Measurements from ENCODE around the gene KCND3.
"Not testable (repeated sequence)": the region's sequence is repeated elsewhere in the genome, so short reads cannot be mapped to it uniquely, and the experiment has no call there.

Gene KCND3

GRCh38 chr1:111768023-111768422, 221.4 kb downstream of the KCND3 start:
- no peak for DNase-seq

- DNase-seq: no peak
Observed at GRCh38 chr1:111762332-111762731, 227.1 kb downstream of the KCND3 start.

- DNase-seq: no peak
Observed at GRCh38 chr1:111761717-111762116, 227.8 kb downstream of the KCND3 start.

GRCh38 chr1:111758373-111758772, 231.1 kb downstream of the KCND3 start:
- peak in 1 of 2 experiments; percentile 10 for DNase-seq

- DNase-seq: no peak
Observed at GRCh38 chr1:111756124-111756513, 233.3 kb downstream of the KCND3 start.

GRCh38 chr1:111755331-111756123, 233.9 kb downstream of the KCND3 start, which contains the start of gene DDX20:
Gene DDX20 (plus strand): TSS chr1:111755901. CDS start chr1:111755925, 24 bp downstream.
- DNase-seq: peak; percentile 98

- DNase-seq: peak in 1 of 2 experiments; percentile 51
Observed at GRCh38 chr1:111754984-111755330, 234.5 kb downstream of the KCND3 start.

GRCh38 chr1:111751906-111752575, 237.4 kb downstream of the KCND3 start:
- DNase-seq: no peak

GRCh38 chr1:111750856-111751255, 238.6 kb downstream of the KCND3 start:
- no peak for DNase-seq

GRCh38 chr1:111749628-111750027, 239.8 kb downstream of the KCND3 start:
- no peak for DNase-seq

GRCh38 chr1:111747947-111748346, 241.5 kb downstream of the KCND3 start:
- no peak for DNase-seq

- DNase-seq: peak; percentile 72 to 83
Observed at GRCh38 chr1:111747282-111747734, 242.2 kb downstream of the KCND3 start.

GRCh38 chr1:111746614-111746999, 242.9 kb downstream of the KCND3 start:
- DNase-seq: no peak

- peak in 1 of 2 experiments; percentile 31 for DNase-seq
Observed at GRCh38 chr1:111745675-111746613, 243.5 kb downstream of the KCND3 start.

- no peak for DNase-seq
Observed at GRCh38 chr1:111743679-111744101, 245.8 kb downstream of the KCND3 start.

GRCh38 chr1:111742938-111743549, 246.4 kb downstream of the KCND3 start:
- DNase-seq: no peak

GRCh38 chr1:111742292-111742691, 247.2 kb downstream of the KCND3 start:
- DNase-seq: not testable (repeated sequence)

GRCh38 chr1:111739925-111740765, 249.3 kb downstream of the KCND3 start:
- no peak for DNase-seq

- peak; percentile 71 to 93 for DNase-seq
Observed at GRCh38 chr1:111739194-111739924, 250.1 kb downstream of the KCND3 start, which contains the start of gene INKA2. Gene INKA2 (minus strand): TSS chr1:111739395. CDS start chr1:111739242, 153 bp downstream.

GRCh38 chr1:111738436-111739193, 250.9 kb downstream of the KCND3 start:
- peak; percentile 83 to 92 for DNase-seq

All from NCI-H446 (cell line).